DMS 273 (cell line): ENCODE measurements around the gene RTP5.
"Not testable (repeated sequence)": the region's sequence is repeated elsewhere in the genome, so short reads cannot be mapped to it uniquely, and the experiment has no call there.

Source experiments
- DNase-seq: peaks from one replicate; lab custom pipeline; 2025; ENCODE audit not compliant: unreplicated experiment; lab: John Stamatoyannopoulos, UW

RTP5 gene

GRCh38 chr2:241869087-241869961 lies at the start of gene RTP5:
Gene RTP5, plus strand, starts transcription at chr2:241869729. Its CDS starts 28 bp downstream, at chr2:241869757.
- peak; percentile 70 for DNase-seq

- not testable (repeated sequence) for DNase-seq
Observed at GRCh38 chr2:241819947-241820624, 49.4 kb upstream of the RTP5 start.

- DNase-seq = no peak
Observed at GRCh38 chr2:241820625-241821384, 48.7 kb upstream of the RTP5 start.

GRCh38 chr2:241821460-241822263 lies 47.9 kb upstream of the RTP5 start:
- no peak for DNase-seq

GRCh38 chr2:241822264-241822623 lies 47.3 kb upstream of the RTP5 start:
- DNase-seq = no peak

GRCh38 chr2:241823531-241824437 lies 45.7 kb upstream of the RTP5 start:
- DNase-seq = not testable (repeated sequence)

GRCh38 chr2:241827394-241827793 lies 42.1 kb upstream of the RTP5 start:
- no peak for DNase-seq

GRCh38 chr2:241833101-241833663 lies 36.3 kb upstream of the RTP5 start:
- no peak for DNase-seq

- not testable (repeated sequence) for DNase-seq
Observed at GRCh38 chr2:241833756-241834526, 35.6 kb upstream of the RTP5 start.

GRCh38 chr2:241834527-241835210 lies 34.9 kb upstream of the RTP5 start:
- no peak for DNase-seq

- no peak for DNase-seq
Observed at GRCh38 chr2:241835611-241836010, 33.9 kb upstream of the RTP5 start.

- no peak for DNase-seq
Observed at GRCh38 chr2:241836292-241836691, 33.2 kb upstream of the RTP5 start.

GRCh38 chr2:241837197-241837965 lies 32.1 kb upstream of the RTP5 start:
- DNase-seq = no peak

GRCh38 chr2:241841181-241842066 lies 28.1 kb upstream of the RTP5 start:
- no peak for DNase-seq

GRCh38 chr2:241842067-241842415 lies 27.5 kb upstream of the RTP5 start:
- no peak for DNase-seq

GRCh38 chr2:241842620-241843211 lies 26.8 kb upstream of the RTP5 start:
- no peak for DNase-seq
